Measurements from ENCODE around the gene UBXN10.

DNA sequence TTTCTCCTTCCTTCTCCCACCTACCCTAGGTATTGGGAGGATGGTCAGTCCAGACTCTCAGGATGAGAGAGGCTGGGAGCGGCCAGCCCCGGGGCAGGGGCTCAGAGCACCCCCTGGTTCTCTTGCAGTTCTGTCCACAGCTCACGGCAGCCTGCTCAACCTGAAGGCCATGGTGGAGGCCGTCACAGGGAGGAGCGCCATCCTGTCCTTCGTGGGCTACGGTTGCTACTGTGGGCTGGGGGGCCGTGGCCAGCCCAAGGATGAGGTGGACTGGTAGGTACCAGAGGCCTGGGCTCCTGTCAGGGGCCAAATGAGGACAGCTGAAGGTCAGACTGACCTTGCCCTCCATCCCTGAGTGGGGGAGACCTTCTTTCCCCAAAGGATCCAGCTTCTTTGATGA lies 42.6 kb upstream of the UBXN10 start:
- TF ChIP-seq, protein P1, sequence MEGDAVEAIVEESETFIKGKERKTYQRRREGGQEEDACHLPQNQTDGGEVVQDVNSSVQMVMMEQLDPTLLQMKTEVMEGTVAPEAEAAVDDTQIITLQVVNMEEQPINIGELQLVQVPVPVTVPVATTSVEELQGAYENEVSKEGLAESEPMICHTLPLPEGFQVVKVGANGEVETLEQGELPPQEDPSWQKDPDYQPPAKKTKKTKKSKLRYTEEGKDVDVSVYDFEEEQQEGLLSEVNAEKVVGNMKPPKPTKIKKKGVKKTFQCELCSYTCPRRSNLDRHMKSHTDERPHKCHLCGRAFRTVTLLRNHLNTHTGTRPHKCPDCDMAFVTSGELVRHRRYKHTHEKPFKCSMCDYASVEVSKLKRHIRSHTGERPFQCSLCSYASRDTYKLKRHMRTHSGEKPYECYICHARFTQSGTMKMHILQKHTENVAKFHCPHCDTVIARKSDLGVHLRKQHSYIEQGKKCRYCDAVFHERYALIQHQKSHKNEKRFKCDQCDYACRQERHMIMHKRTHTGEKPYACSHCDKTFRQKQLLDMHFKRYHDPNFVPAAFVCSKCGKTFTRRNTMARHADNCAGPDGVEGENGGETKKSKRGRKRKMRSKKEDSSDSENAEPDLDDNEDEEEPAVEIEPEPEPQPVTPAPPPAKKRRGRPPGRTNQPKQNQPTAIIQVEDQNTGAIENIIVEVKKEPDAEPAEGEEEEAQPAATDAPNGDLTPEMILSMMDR (conservative IDR thresholded peaks at IDR 0.05; ENCODE audit: low read length) = no peak
- TF ChIP-seq EZH2phosphoT487 (IDR thresholded peaks at IDR 0.05; ENCODE audit: borderline replicate concordance, low read depth, low read length) = no peak
